Natural killer cell (primary cell): ENCODE data around the gene TASOR2. TPM values are rescaled to one million over a fixed set of nuclear protein-coding genes. Genes with fewer than 3 reads are reported as not detected.

ENCODE experiments used
- ATAC-seq, 3 donors: fragments of 150-1000 bp in 2 of 3; fragments of 200-7000 bp in 1 of 3; cut with Tn5 transposase; 1 replicate in 1 of 3; 2 replicates in 2 of 3; pipeline ENCODE4 v1.10.0; 2021; ENCODE audit warnings: mild to moderate bottlenecking in 2 of 3, moderate library complexity in 2 of 3
- DNase-seq, 2 donors: peaks; one replicate each; pipeline versions ENCODE4 v3.0.0 to v3.0.0-alpha.2; 2013 to 2021; ENCODE audit warnings: mixed read lengths in 1 of 2
- H3K27ac ChIP-seq: one replicate; pipeline ENCODE4 v1.5.1; 2013; ENCODE audit warnings: mild to moderate bottlenecking, low read length
- H3K27me3 ChIP-seq: one replicate; pipeline ENCODE4 v1.6.1; 2013; ENCODE audit warnings: low read length; ENCODE audit not compliant: control insufficient read depth, insufficient read depth
- H3K36me3 ChIP-seq: one replicate; pipeline ENCODE4 v1.6.1; 2013; ENCODE audit warnings: low read length; ENCODE audit not compliant: control insufficient read depth, insufficient read depth
- H3K4me1 ChIP-seq: one replicate; pipeline ENCODE4 v1.6.1; 2013; ENCODE audit warnings: low read length; ENCODE audit not compliant: control insufficient read depth, insufficient read depth
- H3K4me3 ChIP-seq: one replicate; pipeline ENCODE4 v1.5.1; 2013; ENCODE audit warnings: low read length
- H3K9me3 ChIP-seq: one replicate; pipeline ENCODE4 v1.6.1; 2013; ENCODE audit warnings: low read length; ENCODE audit not compliant: control insufficient read depth, insufficient read depth
- H3K27ac Mint-ChIP-seq, 2 donors: one replicate each; pipeline ENCODE4 v1.8.0; 2022; ENCODE audit warnings: mild to moderate bottlenecking in 2 of 2, mixed read lengths in 2 of 2, moderate library complexity in 1 of 2
- H3K27me3 Mint-ChIP-seq, 2 donors: one replicate each; pipeline ENCODE4 v1.8.0; 2022; ENCODE audit warnings: low read depth in 2 of 2, mixed read lengths in 2 of 2
- H3K36me3 Mint-ChIP-seq: one replicate; pipeline ENCODE4 v1.8.0; 2022; ENCODE audit warnings: mixed read lengths
- H3K4me1 Mint-ChIP-seq, 2 donors: one replicate each; pipeline ENCODE4 v1.8.0; 2022; ENCODE audit warnings: mixed read lengths in 2 of 2
- H3K4me3 Mint-ChIP-seq: one replicate; pipeline ENCODE4 v1.8.0; 2022; ENCODE audit warnings: mild to moderate bottlenecking, moderate library complexity, mixed read lengths
- H3K9me3 Mint-ChIP-seq, 2 donors: one replicate each; pipeline ENCODE4 v1.8.0; 2022; ENCODE audit warnings: mixed read lengths in 2 of 2
- CTCF ChIP-seq: fragments of 200-600 bp; IDR thresholded peaks from one replicate; pipeline ENCODE4 v1.8.0; 2022; ENCODE audit warnings: antibody characterized with exemption
- WGBS: methylation state at CpG from one replicate; pipeline ENCODE4 v1.1.7; 2013; ENCODE audit warnings: missing lambda C conversion rate; ENCODE audit not compliant: insufficient coverage; 5-methylcytosine and 5-hydroxymethylcytosine counted together
- intact Hi-C: fragments of 100-400 bp; cut with micrococcal nuclease; formaldehyde crosslinking; loops from one replicate; pipeline ENCODE4 v1.14.2; 2022
- total RNA-seq, 4 donors: library from RNA; stranded (reverse); fragments of 120-200 nt in 1 of 4; gene quantifications; one replicate each; pipeline versions ENCODE4 v1.2.3 to v1.2.4, GENCODE V29; 2013 to 2022

Gene TASOR2
- total RNA-seq, 3 donors from 2014 or later (not counting 1 experiment from before 2014, with no cell fraction given): 64.4 to 88.7 (median 66.4) TPM

GRCh38 chr10:5649746-5650145, 34.9 kb upstream of the TASOR2 start:
- TF ChIP-seq CTCF: no peak
- H3K27me3 ChIP-seq: no peaks in the 10 kb centered on the region
- Mint-ChIP-seq H3K4me3 (no peak overlapping the region), H3K27ac (no peak overlapping the region), H3K9me3 (no peaks in the 10 kb centered on the region), H3K4me1 (no peaks in the 10 kb centered on the region), H3K36me3 (no peaks in the 10 kb centered on the region), H3K27me3 (peaks cover 0 to 4% of the 10 kb centered on the region in 2 donors)
- no peaks in the 10 kb centered on the region for H3K36me3 ChIP-seq
- 95% methylated on average over 11 of the region's 11 CpGs for WGBS
- no peak overlapping the region for H3K4me3 ChIP-seq
- ATAC-seq: no peak
- intact Hi-C loops: no loop called here
- no peaks in the 10 kb centered on the region for H3K9me3 ChIP-seq
- H3K4me1 ChIP-seq: no peaks in the 10 kb centered on the region
- DNase-seq: no peak
- H3K27ac ChIP-seq: no peak overlapping the region

GRCh38 chr10:5650664-5651387, 33.8 kb upstream of the TASOR2 start:
- intact Hi-C loops: no loop called here
- no peaks in the 10 kb centered on the region for H3K36me3 Mint-ChIP-seq
- Histone ChIP-seq H3K4me1 (no peaks in the 10 kb centered on the region), H3K36me3 (no peaks in the 10 kb centered on the region), H3K27me3 (no peaks in the 10 kb centered on the region), H3K27ac (no peak overlapping the region), H3K9me3 (no peaks in the 10 kb centered on the region), H3K4me3 (no peak overlapping the region)
- WGBS: 93% methylated on average over 20 of the region's 20 CpGs
- ATAC-seq: no peak
- peaks cover 0 to 3% of the 10 kb centered on the region in 2 donors for H3K27me3 Mint-ChIP-seq
- TF ChIP-seq CTCF: no peak
- no peaks in the 10 kb centered on the region for H3K4me1 Mint-ChIP-seq
- H3K27ac Mint-ChIP-seq: no peak overlapping the region
- no peak overlapping the region for H3K4me3 Mint-ChIP-seq
- no peaks in the 10 kb centered on the region for H3K9me3 Mint-ChIP-seq
- no peak for DNase-seq

GRCh38 chr10:5651388-5651764, 33.3 kb upstream of the TASOR2 start:
- no peak for DNase-seq
- Histone ChIP-seq H3K4me3 (no peak overlapping the region), H3K4me1 (no peaks in the 10 kb centered on the region), H3K27ac (no peak overlapping the region), H3K36me3 (no peaks in the 10 kb centered on the region), H3K9me3 (no peaks in the 10 kb centered on the region), H3K27me3 (no peaks in the 10 kb centered on the region)
- no peaks in the 10 kb centered on the region for H3K4me1 Mint-ChIP-seq
- H3K36me3 Mint-ChIP-seq: no peaks in the 10 kb centered on the region
- H3K9me3 Mint-ChIP-seq: no peaks in the 10 kb centered on the region
- H3K27ac Mint-ChIP-seq: no peak overlapping the region
- 92% methylated on average over 11 of the region's 11 CpGs for WGBS
- H3K27me3 Mint-ChIP-seq: peaks cover 0 to 3% of the 10 kb centered on the region in 2 donors
- no peak for TF ChIP-seq CTCF
- no peak for ATAC-seq
- no peak overlapping the region for H3K4me3 Mint-ChIP-seq
- intact Hi-C loops: no loop called here

- Mint-ChIP-seq H3K36me3 (no peaks in the 10 kb centered on the region), H3K4me1 (no peaks in the 10 kb centered on the region), H3K4me3 (no peak overlapping the region), H3K9me3 (no peaks in the 10 kb centered on the region), H3K27ac (no peak overlapping the region), H3K27me3 (peaks cover 0 to 3% of the 10 kb centered on the region in 2 donors)
- no peak for TF ChIP-seq CTCF
- DNase-seq (no peak), ATAC-seq (no peak)
- intact Hi-C loops: no loop called here
- WGBS: 93% methylated on average over 14 of the region's 14 CpGs
- Histone ChIP-seq H3K36me3 (no peaks in the 10 kb centered on the region), H3K9me3 (no peaks in the 10 kb centered on the region), H3K27ac (no peak overlapping the region), H3K27me3 (no peaks in the 10 kb centered on the region), H3K4me3 (no peak overlapping the region), H3K4me1 (no peaks in the 10 kb centered on the region)
These were observed 31.9 kb upstream of the TASOR2 start for GRCh38 chr10:5652746-5653145.
